PC-9 (cell line): ENCODE results near the gene URB1.

Experiments
- CTCF ChIP-seq: fragments of 200-600 bp; sonication (generic); conservative IDR thresholded peaks from 2 replicates; pipeline ENCODE4 v1.6.1; 2017; ENCODE audit warnings: mixed run types, antibody characterized with exemption, mild to moderate bottlenecking, moderate library complexity
- EZH2 ChIP-seq: fragments of 200-600 bp; sonication (generic); IDR thresholded peaks from 2 replicates; pipeline ENCODE4 v1.8.0; 2017; ENCODE audit warnings: antibody characterized with exemption, low read depth

- no peak for TF ChIP-seq CTCF
- no peak for TF ChIP-seq EZH2
Measured at GRCh38 chr21:32336711-32337110, 56.1 kb downstream of the URB1 start.
